Hematopoietic multipotent progenitor cell treated with erythropoietin and hydrocortisone succinate and interleukin-3 and kit ligand, for 17 days (in vitro differentiated cells): ENCODE measurements around the gene PDE4D.

Experiments
- DNase-seq: peaks from one replicate; pipeline ENCODE4 v3.0.0-alpha.2; 2015; ENCODE audit warnings: low spot score

Gene PDE4D

GRCh38 chr5:59102437-59102836 is 791.1 kb downstream of the PDE4D start:
- no peak for DNase-seq

- no peak for DNase-seq
These were observed 792.7 kb downstream of the PDE4D start for GRCh38 chr5:59100875-59101274.

GRCh38 chr5:59099995-59100345 is 793.6 kb downstream of the PDE4D start:
- no peak for DNase-seq

- DNase-seq, result no peak
These were observed 794.1 kb downstream of the PDE4D start for GRCh38 chr5:59099270-59099994.

DNA sequence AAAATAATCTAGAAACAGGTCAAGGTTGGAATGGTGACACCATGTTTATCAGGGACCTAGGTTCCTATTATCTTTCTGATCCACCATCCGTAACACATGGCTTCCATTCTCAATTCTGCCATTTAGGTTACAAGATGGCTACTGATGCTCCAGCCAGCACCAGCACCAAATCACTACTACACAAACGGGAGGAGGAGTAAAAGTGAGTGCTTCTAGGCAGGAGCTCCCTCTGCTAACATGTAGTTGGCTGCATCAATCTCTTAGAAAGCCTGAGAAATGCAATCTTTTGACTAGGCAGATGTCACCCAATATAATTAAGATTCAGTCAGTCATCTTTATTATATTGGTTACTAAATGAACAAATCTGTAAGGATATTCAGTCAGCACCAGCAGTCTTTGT is 794.8 kb downstream of the PDE4D start:
- no peak for DNase-seq

DNA sequence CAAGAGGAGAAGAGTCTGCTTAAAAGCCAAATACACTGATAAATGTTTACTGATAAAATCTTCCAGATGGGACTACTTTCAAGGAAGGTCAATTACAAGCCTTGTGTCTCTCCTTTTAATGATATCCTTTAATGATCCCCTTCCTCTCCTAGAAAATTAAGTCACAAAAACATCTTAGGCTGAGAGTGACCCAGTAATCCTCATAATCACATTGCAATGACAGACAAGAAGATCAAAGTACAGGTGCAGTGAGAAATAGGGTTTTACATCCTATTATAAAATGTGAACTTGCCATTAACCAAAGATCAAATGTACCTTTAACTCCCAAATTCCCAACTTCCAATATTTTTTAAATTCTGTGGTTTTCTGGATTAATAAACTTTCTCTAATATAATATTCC is 795.8 kb downstream of the PDE4D start:
- no peak for DNase-seq

DNA sequence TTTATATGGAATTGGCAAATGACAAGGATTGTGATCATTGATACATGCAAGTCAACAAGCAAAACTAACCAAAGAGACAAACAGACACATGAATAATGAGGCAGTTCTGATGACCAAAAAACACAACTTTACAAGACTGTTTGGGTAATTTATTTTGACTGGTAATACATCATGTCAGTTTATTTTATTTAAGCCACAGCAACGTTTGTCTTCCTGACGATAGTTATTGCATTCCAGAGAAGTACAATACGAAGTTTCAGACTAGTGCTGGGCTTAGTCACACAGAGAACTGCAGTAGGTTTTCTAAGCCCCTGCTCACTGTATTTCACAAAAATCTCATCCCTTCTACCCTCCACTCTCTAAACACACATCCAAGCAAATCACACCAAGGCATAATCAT is 796.4 kb downstream of the PDE4D start:
- no peak for DNase-seq

DNA sequence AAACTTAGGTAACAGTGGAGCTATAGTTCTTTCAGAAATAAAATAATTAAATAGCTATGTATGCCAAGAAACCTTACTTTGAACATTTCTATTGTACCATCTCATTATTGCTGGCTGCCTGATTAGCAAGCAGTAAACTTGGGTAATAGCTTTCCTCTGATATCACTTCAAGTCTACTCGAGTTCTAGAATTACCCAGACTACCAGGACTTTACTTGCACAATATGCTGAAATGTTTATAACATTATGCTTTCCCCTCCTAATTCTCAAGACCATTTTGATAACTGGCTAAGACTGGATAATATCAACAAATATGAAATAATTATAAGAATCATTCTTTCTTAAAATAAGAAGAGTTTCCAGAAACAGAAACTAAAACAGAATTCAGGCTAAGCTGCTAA is 798.0 kb downstream of the PDE4D start:
- no peak for DNase-seq

DNA sequence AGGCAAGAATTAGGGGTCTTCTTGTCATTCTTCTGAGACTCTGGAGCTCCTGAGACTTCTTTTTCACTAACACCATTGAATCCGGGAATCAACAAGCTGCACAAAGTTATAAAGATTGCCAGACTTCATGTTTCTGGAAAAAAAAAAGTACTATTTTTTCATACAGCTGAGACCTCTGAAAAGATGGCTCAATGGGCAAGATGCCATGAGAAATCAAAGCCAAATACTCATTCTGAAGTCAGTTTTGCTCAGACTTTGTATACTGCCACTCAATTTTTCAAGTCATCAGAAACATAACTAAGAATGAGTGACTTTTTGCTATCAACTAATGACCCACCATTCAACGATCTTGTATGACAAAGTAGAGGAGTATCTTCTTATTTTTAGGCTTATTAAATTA is 798.7 kb downstream of the PDE4D start:
- DNase-seq, result no peak

DNA sequence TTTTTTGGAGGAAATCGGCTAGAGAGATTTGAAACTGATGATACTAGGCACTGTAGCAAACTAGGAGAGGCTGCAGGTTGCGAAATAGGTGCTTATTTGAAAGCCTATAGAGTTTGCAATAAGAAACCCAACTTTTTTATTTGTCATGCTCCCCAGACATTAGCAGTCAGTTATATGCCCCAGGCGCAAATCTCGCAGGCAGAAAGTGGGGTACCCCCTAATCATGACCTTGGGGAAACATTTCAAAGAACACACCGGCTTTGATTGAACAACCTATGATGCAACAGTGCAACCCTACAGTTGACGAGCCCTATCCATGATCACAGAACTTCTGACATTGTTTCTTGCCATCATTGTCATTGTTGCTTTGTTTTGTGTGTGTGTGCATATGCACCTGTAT is 800.2 kb downstream of the PDE4D start:
- no peak for DNase-seq

- DNase-seq, result no peak
These were observed 800.8 kb downstream of the PDE4D start for GRCh38 chr5:59092758-59093157.

DNA sequence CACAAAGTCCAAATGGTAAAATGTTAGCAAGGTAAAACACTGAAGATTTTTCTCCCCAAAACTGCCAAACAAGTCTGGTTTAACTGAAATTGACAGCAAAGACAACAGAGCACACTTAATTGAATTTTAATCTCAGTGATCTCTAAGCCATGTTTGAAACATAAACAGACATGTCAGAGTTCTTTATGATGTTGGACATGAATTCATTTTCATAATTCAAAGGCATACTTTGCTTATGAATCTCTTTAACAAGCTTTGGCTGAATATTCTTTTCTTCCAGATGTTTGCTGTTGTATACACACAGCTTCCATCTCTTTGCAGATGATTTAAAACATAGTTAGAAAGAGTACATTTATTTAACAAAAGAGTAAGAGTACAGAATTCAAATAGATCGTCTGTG is 801.6 kb downstream of the PDE4D start:
- no peak for DNase-seq

GRCh38 chr5:59090323-59090722 is 803.2 kb downstream of the PDE4D start:
- no peak for DNase-seq

- no peak for DNase-seq
These were observed 803.8 kb downstream of the PDE4D start for GRCh38 chr5:59089767-59090166.

- DNase-seq, result no peak
These were observed 805.0 kb downstream of the PDE4D start for GRCh38 chr5:59088546-59088945.

GRCh38 chr5:59086024-59086423 is 807.5 kb downstream of the PDE4D start:
- no peak for DNase-seq

DNA sequence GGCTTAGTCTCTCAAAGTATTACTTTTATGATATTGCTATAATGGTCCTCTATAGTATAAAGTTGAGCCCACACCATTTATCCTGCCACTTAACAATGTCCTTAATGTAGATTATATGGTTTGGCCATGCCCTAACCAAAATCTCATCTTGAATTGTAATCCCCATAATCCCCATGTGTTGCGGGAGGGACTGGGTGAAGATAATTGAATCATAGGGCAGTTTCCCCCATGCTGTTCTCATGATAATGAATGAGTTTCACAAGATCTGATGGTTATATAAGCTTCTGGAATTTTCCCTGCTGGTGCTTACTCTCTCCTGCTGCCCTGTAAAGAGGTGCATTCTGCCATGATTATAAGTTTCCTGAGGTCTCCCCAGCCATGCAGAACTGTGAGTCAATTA is 811.8 kb downstream of the PDE4D start:
- no peak for DNase-seq

DNA sequence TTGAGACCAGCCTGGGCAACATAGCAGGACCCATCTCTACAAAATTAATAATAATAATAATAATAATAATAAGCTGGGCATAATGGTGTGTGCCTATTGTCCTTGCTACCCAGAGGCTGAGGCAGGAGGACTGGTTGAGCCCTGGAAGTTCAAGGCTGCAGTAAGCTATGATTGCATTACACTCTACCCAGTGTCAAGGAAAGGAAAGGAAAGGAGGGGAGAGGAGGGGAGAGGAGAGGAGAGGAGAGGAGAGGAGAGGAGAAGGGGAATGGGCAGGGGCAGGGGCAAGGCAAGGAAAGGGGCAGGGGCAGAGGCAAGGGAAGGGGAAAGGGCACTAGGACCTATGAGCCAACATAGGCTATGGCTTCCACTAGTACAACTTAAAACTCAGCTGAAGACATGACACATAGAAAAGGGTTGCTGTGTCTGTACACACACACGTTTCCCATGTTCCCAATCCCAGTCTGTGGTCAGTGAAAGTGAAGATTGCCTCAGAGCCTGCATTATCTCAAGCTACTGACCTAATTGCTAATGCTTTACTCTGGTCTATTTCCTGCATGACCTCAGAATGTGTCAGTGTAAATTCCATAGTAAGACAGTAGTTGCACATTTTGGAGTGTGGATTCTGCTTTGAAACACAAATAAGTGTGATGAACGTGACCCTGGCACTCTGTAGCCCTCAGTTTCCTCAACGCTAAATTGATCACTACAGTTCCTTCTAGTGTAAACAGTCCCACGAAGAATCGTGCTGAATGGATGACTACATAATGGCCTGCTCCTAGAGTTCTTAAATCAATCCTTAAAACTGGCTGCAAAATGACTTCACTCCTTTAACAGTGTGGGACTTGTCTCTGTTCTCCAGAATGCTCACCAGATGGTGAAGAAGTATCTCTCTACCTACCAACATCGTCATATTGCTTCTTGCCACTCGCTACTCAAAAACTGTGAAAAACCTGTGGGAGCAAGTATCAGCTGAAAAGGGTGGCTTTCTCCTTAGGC is 813.6 kb downstream of the PDE4D start:
- no peak for DNase-seq

DNA sequence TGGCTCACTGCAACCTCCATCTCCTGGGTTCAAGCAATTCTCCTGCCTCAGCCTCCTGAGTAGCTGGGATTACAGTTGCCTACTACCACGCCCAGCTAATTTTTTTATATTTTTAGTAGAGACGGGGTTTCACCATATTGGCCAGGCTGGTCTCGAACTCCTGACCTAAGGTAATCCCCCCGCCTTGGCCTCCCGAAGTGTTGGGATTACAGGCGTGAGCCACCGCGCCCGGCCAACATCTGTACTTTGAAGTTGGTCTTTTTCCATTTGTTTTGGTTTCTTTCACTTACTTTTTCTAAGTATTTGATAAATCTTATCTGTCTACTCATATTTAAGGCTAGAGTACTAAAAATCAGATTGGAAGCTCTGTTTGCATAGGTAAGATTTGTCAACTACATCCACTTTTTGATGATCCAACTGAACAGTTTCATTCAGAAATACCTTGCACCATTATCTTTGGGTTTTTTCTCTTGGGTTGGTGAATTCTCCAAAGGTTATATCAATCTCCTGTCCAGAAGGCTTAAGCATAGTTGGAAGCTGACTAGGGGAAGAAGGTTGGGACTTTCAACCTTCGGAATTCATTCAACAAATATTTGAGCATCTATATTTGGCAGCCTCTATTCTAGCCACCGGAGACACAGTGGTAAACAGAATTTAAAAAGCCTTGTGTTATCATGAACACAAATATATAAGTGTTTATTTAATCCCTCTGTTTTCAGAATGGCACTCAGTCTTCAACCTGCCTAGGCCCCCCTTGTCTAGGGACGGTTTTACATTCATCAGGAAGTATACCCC is 821.6 kb downstream of the PDE4D start:
- no peak for DNase-seq

DNA sequence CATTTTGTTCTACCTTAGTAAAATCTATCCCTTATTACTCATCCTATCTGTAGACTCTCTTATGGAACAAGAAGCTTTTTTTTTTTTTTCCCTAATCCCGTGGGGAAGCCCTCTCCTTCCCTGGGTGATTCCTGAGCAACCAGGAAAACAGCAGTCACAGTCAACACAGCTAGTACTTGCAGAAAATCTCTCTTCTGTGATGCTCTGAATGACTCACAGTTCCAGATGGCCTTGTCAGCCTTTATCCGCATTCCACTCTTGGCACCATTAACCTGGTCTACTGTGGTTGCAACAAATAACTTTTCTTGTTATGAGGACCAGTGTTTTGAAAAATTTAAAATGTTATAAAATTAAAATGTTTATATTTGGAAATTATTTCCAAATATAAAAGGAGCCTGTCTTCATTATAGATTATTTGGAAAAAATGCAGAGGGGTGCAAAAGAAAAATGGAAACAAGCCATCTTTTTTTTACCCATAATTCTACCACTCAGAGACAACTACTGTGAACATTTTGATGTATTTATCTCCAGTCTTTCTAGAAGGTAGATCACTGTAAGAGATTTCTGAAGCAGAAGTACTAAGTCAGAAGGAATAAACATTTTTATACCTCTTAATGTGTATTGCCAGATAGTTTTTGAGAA is 824.0 kb downstream of the PDE4D start:
- DNase-seq, result no peak

DNA sequence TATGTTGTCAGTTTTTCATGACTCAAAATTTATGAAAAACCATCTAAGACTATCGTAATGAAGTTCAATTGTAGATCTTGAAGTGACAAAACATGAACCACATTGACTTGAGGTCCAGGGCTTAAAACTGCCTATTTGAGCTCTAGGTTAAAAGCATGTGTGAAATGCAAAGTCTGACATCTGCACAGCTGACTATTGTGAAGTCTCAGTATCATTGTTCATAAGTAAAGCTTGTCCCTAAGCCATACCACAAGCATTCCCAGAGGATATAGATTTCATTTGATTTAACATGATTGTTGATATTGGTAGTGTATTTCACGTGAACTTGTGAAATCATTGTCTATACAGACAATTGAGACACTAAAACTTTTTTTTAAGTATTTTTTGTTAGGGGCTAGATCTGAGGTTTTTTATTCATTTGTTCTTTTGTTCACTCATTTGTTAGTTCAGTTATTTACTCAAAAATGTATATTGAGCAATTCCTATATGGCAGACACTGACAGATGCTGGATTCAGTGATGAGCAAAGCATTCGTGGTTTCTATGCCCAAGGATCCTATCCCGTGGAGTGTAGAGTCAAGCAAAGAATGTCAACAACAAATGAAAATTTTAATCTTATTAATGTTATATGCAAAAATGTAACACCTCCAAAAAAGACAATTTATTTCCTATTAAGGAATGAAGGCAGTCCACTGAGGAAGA is 825.4 kb downstream of the PDE4D start:
- DNase-seq, result no peak
